GM18511 (cell line): ENCODE measurements around the gene PCDH17.

ENCODE experiments used
- ATAC-seq: cut with Tn5 transposase; IDR thresholded peaks from one replicate; pipeline ENCODE4 v1.9.1; 2021; ENCODE audit warnings: mild to moderate bottlenecking, moderate library complexity; ENCODE audit not compliant: unreplicated experiment

The PCDH17 gene

DNA sequence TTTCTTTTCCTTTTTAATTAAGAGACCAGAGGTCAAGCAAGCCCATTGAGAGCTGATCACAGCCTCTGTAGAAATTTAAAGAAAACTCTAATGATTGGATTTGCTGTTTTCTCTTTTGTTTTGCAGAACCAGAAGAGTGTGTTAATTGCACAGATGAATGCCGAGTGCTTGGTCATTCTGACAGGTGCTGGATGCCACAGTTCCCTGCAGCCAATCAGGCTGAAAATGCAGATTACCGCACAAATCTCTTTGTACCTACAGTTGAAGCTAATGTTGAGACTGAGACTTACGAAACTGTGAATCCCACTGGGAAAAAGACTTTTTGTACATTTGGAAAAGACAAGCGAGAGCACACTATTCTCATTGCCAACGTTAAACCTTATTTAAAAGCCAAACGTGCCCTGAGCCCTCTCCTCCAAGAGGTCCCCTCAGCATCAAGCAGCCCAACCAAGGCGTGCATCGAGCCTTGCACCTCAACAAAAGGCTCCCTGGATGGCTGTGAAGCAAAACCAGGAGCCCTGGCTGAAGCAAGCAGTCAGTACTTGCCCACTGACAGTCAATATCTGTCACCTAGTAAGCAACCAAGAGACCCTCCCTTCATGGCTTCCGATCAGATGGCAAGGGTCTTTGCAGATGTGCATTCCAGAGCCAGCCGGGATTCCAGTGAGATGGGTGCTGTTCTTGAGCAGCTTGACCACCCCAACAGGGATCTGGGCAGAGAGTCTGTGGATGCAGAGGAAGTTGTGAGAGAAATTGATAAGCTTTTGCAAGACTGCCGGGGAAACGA lies 93.1 kb downstream of the PCDH17 start:
- no peak for ATAC-seq

DNA sequence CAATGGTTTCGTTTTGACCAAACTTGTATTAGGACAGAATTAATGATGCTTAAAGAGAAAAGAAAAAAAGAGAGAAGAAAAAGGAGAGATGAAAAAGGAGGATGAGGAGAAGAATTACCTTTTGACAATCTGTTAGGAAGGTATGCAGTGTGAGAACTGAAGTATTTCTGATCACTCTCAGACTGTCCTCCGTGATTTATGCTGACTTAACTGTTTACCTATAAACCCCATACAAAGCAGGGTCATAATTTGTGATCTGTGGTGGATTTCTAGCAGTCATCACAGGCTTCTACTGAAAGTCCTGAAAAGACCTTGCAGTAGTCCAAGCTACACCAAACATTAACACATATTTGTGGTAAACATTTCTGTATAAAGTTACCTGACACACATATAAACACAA lies 93.9 kb downstream of the PCDH17 start:
- ATAC-seq = no peak

DNA sequence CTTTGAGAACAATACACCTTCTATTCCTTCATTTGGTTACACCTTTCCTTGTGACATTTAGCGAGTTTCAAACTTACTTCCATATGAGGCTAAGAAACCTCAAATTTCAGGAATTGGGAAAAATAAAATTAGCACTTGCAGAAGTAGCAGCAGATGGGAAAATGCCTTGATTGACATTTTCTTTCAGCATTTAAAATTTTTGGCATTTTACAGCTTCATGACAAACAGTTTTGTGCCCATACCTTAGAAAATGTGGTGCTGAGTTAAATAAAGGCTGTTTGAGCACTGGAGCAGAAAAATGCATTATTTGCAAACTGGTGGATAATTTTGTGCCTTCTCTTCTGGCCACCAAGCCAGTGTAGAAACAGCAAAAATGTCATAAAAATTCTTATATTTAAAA lies 95.4 kb downstream of the PCDH17 start:
- ATAC-seq = no peak

DNA sequence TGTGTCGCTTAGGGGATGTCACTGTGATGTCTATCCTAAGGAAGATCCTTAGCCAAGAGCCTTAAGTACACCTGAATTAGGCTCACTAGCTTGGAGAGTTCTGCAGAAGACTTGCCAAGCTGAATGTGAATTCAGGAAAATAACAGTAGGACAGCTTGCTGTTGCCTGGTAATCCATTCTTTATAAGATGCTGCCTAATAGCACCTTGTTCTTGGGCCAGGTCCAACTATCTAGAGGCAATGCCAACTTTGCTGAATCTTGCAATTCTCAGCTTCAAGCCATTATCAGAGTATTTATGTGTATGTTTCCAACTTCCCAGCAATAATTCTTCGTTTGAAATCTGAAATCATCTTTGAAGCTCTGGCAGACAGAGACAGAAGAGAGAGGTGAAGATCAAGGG lies 102.8 kb downstream of the PCDH17 start:
- ATAC-seq = no peak

DNA sequence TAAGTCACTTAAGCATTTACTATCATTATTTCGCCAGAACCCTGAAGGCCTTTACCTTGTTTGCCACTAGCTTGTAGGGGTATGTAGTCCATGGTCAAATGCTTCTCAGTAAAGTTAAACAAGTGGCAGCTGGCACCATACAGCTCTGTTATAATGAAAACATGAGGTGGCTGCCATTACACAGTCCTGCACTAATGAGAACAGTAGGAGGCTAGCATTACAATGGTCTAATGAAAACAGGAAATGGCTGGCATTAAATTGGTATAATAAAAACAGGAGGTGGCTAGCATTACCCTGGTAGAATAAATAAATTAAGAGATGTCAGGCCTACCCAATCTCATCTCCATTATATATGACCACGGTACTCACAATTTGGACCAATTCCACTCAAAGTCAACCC lies 107.5 kb downstream of the PCDH17 start:
- ATAC-seq = no peak

DNA sequence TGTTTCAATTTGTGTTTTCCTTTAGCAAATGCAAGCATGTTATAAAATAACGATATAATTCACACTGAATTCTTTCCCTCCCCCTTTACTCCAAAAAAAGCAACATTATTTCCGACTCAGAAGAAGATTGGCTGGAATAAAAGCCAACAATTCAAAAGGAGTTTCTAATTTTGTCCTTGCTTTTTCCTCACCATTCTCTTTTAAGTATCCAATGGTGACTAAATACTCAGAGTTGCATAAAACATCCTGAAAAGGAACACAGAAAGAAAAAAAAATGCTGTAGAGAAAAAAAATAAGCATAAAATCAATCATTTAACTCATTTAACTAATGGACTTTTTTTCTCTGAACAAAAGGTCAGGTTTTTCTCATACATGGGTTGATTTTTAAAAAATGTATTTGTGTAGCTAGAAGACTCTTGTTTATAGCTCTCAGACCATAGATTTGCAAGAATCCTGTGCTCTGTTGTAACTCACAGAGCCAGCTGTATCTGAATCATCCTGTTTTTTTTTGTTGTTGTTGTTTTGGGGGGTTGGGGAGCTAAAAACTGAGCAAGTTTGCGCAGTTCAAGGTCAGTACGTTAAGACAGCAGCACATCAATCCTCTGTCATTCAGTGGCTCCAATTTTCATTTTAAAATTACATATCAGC lies 108.1 kb downstream of the PCDH17 start:
- no peak for ATAC-seq

DNA sequence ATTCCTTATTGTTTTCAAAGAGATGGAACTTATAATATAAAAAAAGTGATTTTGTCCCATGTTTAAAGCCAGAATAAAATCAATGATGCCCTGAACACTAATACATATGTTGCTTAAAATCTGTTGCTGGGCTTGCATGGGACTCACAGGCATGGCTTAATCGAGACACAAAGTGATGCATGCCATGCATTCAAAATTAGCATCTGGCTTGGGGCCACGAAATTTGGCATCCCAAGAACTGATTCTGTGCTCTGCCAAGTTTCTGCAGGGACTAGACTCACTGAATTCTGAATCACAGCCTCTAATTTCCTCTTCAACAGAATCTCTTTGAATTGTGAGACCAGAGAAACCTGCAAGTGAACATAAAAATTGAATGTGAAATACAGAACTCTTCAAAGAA lies 109.2 kb downstream of the PCDH17 start:
- no peak for ATAC-seq

DNA sequence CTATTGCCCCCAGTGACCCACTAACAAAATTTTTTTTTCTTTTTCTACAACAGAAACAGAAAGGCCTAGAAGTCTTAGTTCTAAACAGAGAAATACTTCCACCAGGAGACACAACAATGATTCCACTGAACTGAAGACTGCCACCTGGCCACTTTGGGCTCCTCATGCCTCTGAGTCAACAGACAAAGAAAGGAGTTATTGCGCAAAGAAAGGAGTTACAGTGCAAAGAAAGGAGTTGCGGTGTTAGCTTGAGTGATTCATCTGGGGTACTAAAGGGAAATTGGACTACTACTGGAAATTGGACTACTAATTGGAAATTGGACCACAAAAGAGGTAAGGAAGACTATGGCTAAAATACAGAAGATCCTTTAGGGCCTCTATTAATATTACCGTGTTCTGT lies 116.6 kb downstream of the PCDH17 start:
- ATAC-seq = no peak

DNA sequence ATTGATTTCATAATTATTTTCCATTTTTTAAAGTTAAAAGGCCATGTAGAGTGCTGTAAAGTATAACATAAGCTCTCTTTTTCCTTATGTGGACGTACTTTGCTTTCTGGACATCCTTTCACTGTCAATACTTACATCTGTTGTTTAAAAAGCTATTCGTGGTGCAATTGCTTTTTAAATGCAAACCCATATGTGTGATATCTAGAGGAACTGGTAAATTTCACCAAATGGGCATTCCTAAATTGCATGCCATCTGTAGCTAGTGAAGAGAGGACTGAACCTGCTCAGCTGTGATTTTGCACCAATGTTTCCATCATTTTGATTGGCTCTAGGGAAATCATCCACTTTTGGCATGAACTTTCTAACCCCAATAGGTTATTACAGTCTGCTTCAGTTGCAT lies 129.4 kb downstream of the PCDH17 start:
- ATAC-seq = no peak

DNA sequence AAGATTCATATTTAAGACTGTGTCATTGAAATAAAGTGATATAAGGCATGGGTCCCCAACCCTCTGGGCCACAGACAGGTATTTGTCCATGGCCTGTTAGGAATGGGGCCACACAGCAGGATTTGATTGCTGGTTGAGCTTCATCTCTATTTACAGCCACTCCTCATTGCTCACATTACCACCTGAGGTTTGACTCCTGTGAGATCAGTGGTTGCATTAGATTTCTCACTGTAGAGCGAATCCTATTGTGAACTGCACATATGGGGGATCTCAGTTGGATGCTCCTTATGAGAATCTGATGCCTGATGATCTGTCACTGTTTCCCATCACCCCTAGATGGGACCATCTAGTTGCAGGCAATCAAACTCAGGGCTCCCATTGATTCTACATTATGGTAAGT lies 132.1 kb downstream of the PCDH17 start:
- ATAC-seq = no peak
